HT1080 (cell line): ENCODE results near the gene SIDT2. TPM values are rescaled to one million over a fixed set of nuclear protein-coding genes. Genes with fewer than 3 reads are reported as not detected.

Experiments used
- total RNA-seq: library from RNA; depleted of rRNA; stranded (reverse); fragments of >200 nt; shearing (Covaris generic); gene quantifications from 2 replicates; pipeline ENCODE4 v1.2.3, GENCODE V29; 2014; rRNA removed

The SIDT2 gene
- total RNA-seq, 1 experiment from 2014 or later: 4.3 TPM

Other genes starting within 250 kb of the SIDT2 start
- gene SIK3, start 80.3 kb upstream of the SIDT2 start, total RNA-seq: 14.3 and 15.2 TPM in 2 replicates
- 112 and 120 TPM in 2 replicates for gene PAFAH1B2, start 34.5 kb upstream of the SIDT2 start, total RNA-seq
- 26.6 and 29.8 TPM in 2 replicates for gene TAGLN, start 20.6 kb downstream of the SIDT2 start, total RNA-seq
- gene PCSK7, start 53.3 kb downstream of the SIDT2 start, total RNA-seq: 39.6 and 45.7 TPM in 2 replicates
- 7.5 and 9.3 TPM in 2 replicates for gene RNF214, start 53.9 kb downstream of the SIDT2 start, total RNA-seq
- gene BACE1-AS, start 112.6 kb downstream of the SIDT2 start, total RNA-seq: 1.3 and 3.8 TPM in 2 replicates
- 7.3 and 13.4 TPM in 2 replicates for gene BACE1, start 137.5 kb downstream of the SIDT2 start, total RNA-seq
- 41.4 and 42.9 TPM in 2 replicates for gene CEP164, start 149.1 kb downstream of the SIDT2 start, total RNA-seq